ENCODE data around the gene HYAL3.
"Not testable (repeated sequence)": the region's sequence is repeated elsewhere in the genome, so short reads cannot be mapped to it uniquely, and the experiment has no call there.

The HYAL3 gene

GRCh38 chr3:50259432-50260026, 39.7 kb downstream of the HYAL3 start:
- no peak for DNase-seq (ENCODE audit: extremely low read depth in 1 of 2, low read depth in 1 of 2)

GRCh38 chr3:50258979-50259378, 40.2 kb downstream of the HYAL3 start:
- no peak for DNase-seq (ENCODE audit: extremely low read depth in 1 of 2, low read depth in 1 of 2)

- no peak for DNase-seq (ENCODE audit: extremely low read depth in 1 of 2, low read depth in 1 of 2)
Observed at GRCh38 chr3:50258029-50258680, 41.0 kb downstream of the HYAL3 start.

- DNase-seq (ENCODE audit: extremely low read depth in 1 of 2, low read depth in 1 of 2) = no peak
Observed at GRCh38 chr3:50256978-50257890, 42.0 kb downstream of the HYAL3 start.

- DNase-seq (ENCODE audit: extremely low read depth in 1 of 2, low read depth in 1 of 2) = no peak
Observed at GRCh38 chr3:50255251-50255615, 44.0 kb downstream of the HYAL3 start.

GRCh38 chr3:50254577-50255250, 44.5 kb downstream of the HYAL3 start:
- DNase-seq (ENCODE audit: extremely low read depth in 1 of 2, low read depth in 1 of 2) = no peak

- peak in 1 of 2 donors; percentile 73 for DNase-seq (ENCODE audit: extremely low read depth in 1 of 2, low read depth in 1 of 2)
Observed at GRCh38 chr3:50251220-50251619, 48.0 kb downstream of the HYAL3 start.

GRCh38 chr3:50250514-50250913, 48.7 kb downstream of the HYAL3 start:
- no peak for DNase-seq (ENCODE audit: extremely low read depth in 1 of 2, low read depth in 1 of 2)

GRCh38 chr3:50249457-50249856, 49.7 kb downstream of the HYAL3 start:
- no peak for DNase-seq (ENCODE audit: extremely low read depth in 1 of 2, low read depth in 1 of 2)

- DNase-seq (ENCODE audit: extremely low read depth in 1 of 2, low read depth in 1 of 2) = no peak
Observed at GRCh38 chr3:50248387-50248786, 50.8 kb downstream of the HYAL3 start.

GRCh38 chr3:50246517-50246954, 52.7 kb downstream of the HYAL3 start:
- peak; percentile 78 to 94 for DNase-seq (ENCODE audit: extremely low read depth in 1 of 2, low read depth in 1 of 2)

GRCh38 chr3:50245831-50246516, 53.2 kb downstream of the HYAL3 start:
- peak; percentile 89 for DNase-seq (ENCODE audit: extremely low read depth in 1 of 2, low read depth in 1 of 2)

GRCh38 chr3:50245251-50245745, 53.9 kb downstream of the HYAL3 start:
- no peak for DNase-seq (ENCODE audit: extremely low read depth in 1 of 2, low read depth in 1 of 2)

- not testable (repeated sequence) for DNase-seq (ENCODE audit: extremely low read depth in 1 of 2, low read depth in 1 of 2)
Observed at GRCh38 chr3:50244813-50245212, 54.4 kb downstream of the HYAL3 start.

GRCh38 chr3:50243543-50243895, 55.7 kb downstream of the HYAL3 start:
- DNase-seq (ENCODE audit: extremely low read depth in 1 of 2, low read depth in 1 of 2) = no peak

GRCh38 chr3:50242851-50243542, 56.2 kb downstream of the HYAL3 start:
- DNase-seq (ENCODE audit: extremely low read depth in 1 of 2, low read depth in 1 of 2) = no peak

Data from stimulated activated CD8-positive, alpha-beta memory T cell treated with anti-CD3 and anti-CD28 coated beads, Interleukin-7, amount 100 ng/mL, for 48 hours (primary cell).